Gastroesophageal sphincter (tissue), 4 donors: ENCODE data around the gene GNG4. TPM values are rescaled to one million over a fixed set of nuclear protein-coding genes. Genes with fewer than 3 reads are reported as not detected.
"Not testable (repeated sequence)": the region's sequence is repeated elsewhere in the genome, so short reads cannot be mapped to it uniquely, and the experiment has no call there.

Experiments used
- ATAC-seq: fragments of 150-250 bp; one replicate; pipeline ENCODE4 v1.9.1; 2016; ENCODE audit warnings: mild to moderate bottlenecking, moderate library complexity
- H3K27ac ChIP-seq, 4 donors: fragments of 200-600 bp; sonication (generic) in 3 of 4; 1 replicate in 3 of 4; 2 replicates in 1 of 4; pipeline ENCODE4 v1.5.1; 2016 to 2019
- H3K27me3 ChIP-seq: fragments of 200-600 bp; sonication (generic); one replicate; pipeline ENCODE4 v1.5.1; 2019
- H3K36me3 ChIP-seq, 2 donors: fragments of 200-600 bp; sonication (generic); one replicate each; pipeline ENCODE4 v1.5.1; 2019; ENCODE audit warnings: control low read depth in 1 of 2
- H3K4me1 ChIP-seq, 3 donors: fragments of 200-600 bp; sonication (generic); 1 replicate in 2 of 3; 2 replicates in 1 of 3; pipeline ENCODE4 v1.5.1; 2016 to 2019; ENCODE audit warnings: control low read depth in 2 of 3
- H3K4me3 ChIP-seq, 2 donors: fragments of 200-600 bp; sonication (generic); one replicate each; pipeline ENCODE4 v1.5.1; 2019; ENCODE audit warnings: mild to moderate bottlenecking in 1 of 2, moderate library complexity in 1 of 2
- H3K9me3 ChIP-seq, 3 donors: fragments of 200-600 bp; sonication (generic); one replicate each; pipeline ENCODE4 v1.5.1; 2017 to 2019; ENCODE audit warnings: control low read depth in 2 of 3
- CTCF ChIP-seq, 4 experiments: fragments of 200-600 bp in 2 of 4; fragments of 450-650 bp in 2 of 4; sonication (generic) in 1 of 4; IDR thresholded peaks; one replicate each; pipeline ENCODE4 v1.5.1; 2017 to 2019; ENCODE audit warnings: antibody characterized with exemption in 4 of 4, mild to moderate bottlenecking in 2 of 4, moderate library complexity in 2 of 4
- EP300 ChIP-seq: sonication (generic); formaldehyde crosslinking; IDR thresholded peaks from one replicate; pipeline ENCODE4 v1.6.1; 2017; ENCODE audit warnings: antibody characterized with exemption, mild to moderate bottlenecking
- POLR2A ChIP-seq, 2 donors: fragments of 450-650 bp; IDR thresholded peaks; one replicate each; pipeline ENCODE4 v1.6.1; 2017; ENCODE audit warnings: antibody characterized with exemption in 2 of 2, mild to moderate bottlenecking in 2 of 2, moderate library complexity in 1 of 2
- POLR2AphosphoS5 ChIP-seq: sonication (generic); formaldehyde crosslinking; IDR thresholded peaks from one replicate; pipeline ENCODE4 v1.6.1; 2017; ENCODE audit warnings: antibody characterized with exemption
- WGBS, 2 donors: methylation state at CpG; one replicate each; pipeline ENCODE4 v1.1.5; 2018; ENCODE audit warnings: low coverage in 1 of 2; 5-methylcytosine and 5-hydroxymethylcytosine counted together
- total RNA-seq, 4 donors: library from RNA; depleted of rRNA; stranded (reverse); fragments of >200 nt; gene quantifications; one replicate each; pipeline ENCODE4 v1.1.0, GENCODE V29; 2016

GNG4 gene
- total RNA-seq, 4 donors from 2014 or later = 0.40 to 0.73 (median 0.52) TPM; not detected in 1

- Histone ChIP-seq H3K27ac (no peak overlapping the region), H3K27me3 (peaks cover 65% of the 10 kb centered on the region), H3K9me3 (no peaks in the 10 kb centered on the region), H3K4me1 (no peaks in the 10 kb centered on the region), H3K4me3 (no peak overlapping the region), H3K36me3 (no peaks in the 10 kb centered on the region)
- no peak for ATAC-seq
- 56 to 73% methylated on average over 7 to 28 of the region's 47 CpGs for WGBS, 2 donors
- TF ChIP-seq EP300 (no peak), POLR2AphosphoS5 (no peak), CTCF (IDR thresholded peaks at IDR 0.05) (no peak), POLR2A (IDR thresholded peaks at IDR 0.05) (no peak)
Observed at GRCh38 chr1:235642011-235642942, 7.3 kb downstream of the GNG4 start.

- no peaks in the 10 kb centered on the region for H3K4me1 ChIP-seq
- no peak for TF ChIP-seq POLR2AphosphoS5
- no peak for TF ChIP-seq EP300
- no peak for TF ChIP-seq POLR2A (IDR thresholded peaks at IDR 0.05)
- peaks cover 54% of the 10 kb centered on the region for H3K27me3 ChIP-seq
- no peaks in the 10 kb centered on the region for H3K9me3 ChIP-seq
- WGBS, 2 donors = 100% methylated on average over 1 of the region's 12 CpGs; no CpG with 5 or more reads in 1 of the 2 donors
- no peaks in the 10 kb centered on the region for H3K36me3 ChIP-seq
- no peak for ATAC-seq
- no peak overlapping the region for H3K4me3 ChIP-seq
- no peak overlapping the region for H3K27ac ChIP-seq
Observed at GRCh38 chr1:235640580-235640979, 9.0 kb downstream of the GNG4 start.

GRCh38 chr1:235639226-235640205, 10.1 kb downstream of the GNG4 start:
- Histone ChIP-seq H3K9me3 (no peaks in the 10 kb centered on the region), H3K4me3 (no peak overlapping the region), H3K27me3 (peaks cover 47% of the 10 kb centered on the region), H3K4me1 (no peaks in the 10 kb centered on the region), H3K36me3 (no peaks in the 10 kb centered on the region), H3K27ac (no peak overlapping the region)
- ATAC-seq = no peak
- 56 to 71% methylated on average over 3 to 5 of the region's 14 CpGs for WGBS, 2 donors
- no peak for TF ChIP-seq POLR2AphosphoS5
- no peak for TF ChIP-seq EP300
- no peak for TF ChIP-seq POLR2A (IDR thresholded peaks at IDR 0.05)
- TF ChIP-seq CTCF (IDR thresholded peaks at IDR 0.05) = no peak

- not testable (repeated sequence) for H3K4me3 ChIP-seq, H3K36me3 ChIP-seq, H3K4me1 ChIP-seq, H3K27ac ChIP-seq, ATAC-seq, H3K9me3 ChIP-seq
- peaks cover 38% of the 10 kb centered on the region for H3K27me3 ChIP-seq
- 100% methylated on average over 2 of the region's 2 CpGs; no CpG with 5 or more reads in 1 of the 2 donors for WGBS, 2 donors
Observed at GRCh38 chr1:235638612-235639011, 11.0 kb downstream of the GNG4 start.

GRCh38 chr1:235637756-235638534, 11.6 kb downstream of the GNG4 start:
- TF ChIP-seq EP300 = no peak
- TF ChIP-seq CTCF (IDR thresholded peaks at IDR 0.05) = no peak
- no peak for TF ChIP-seq POLR2AphosphoS5
- TF ChIP-seq POLR2A (IDR thresholded peaks at IDR 0.05) = no peak
- no peak for ATAC-seq
- no peaks in the 10 kb centered on the region for H3K4me1 ChIP-seq
- 83 to 90% methylated on average over 4 to 8 of the region's 10 CpGs for WGBS, 2 donors
- no peak overlapping the region for H3K27ac ChIP-seq
- H3K4me3 ChIP-seq = no peak overlapping the region
- H3K27me3 ChIP-seq = peaks cover 36% of the 10 kb centered on the region
- no peaks in the 10 kb centered on the region for H3K36me3 ChIP-seq
- H3K9me3 ChIP-seq = no peaks in the 10 kb centered on the region
